Measurements from ENCODE around the gene TMEM41B. TPM values are rescaled to one million over a fixed set of nuclear protein-coding genes. Genes with fewer than 3 reads are reported as not detected.

Gene TMEM41B
- total RNA-seq, 1 experiment from 2014 or later = 65.1 TPM

DNA sequence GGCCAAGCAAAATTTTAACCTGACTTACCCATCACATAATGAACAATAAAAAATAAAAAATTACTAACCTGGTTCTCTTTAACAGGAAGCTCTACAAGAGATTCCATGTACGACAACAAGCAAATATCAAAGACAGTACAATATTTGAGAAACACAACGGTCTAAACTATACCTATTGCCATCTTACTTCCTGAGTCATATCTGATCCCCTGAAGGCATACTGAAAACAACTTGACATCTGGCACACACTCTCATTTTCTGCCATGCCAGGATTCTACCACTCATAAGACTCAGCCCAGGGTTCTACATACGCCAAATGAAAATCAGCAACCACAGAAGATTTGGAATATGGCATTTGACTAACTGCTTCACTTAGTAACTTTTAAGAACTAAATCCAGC, 63.1 kb downstream of the TMEM41B start:
- intact Hi-C loops (cut with micrococcal nuclease; ENCODE audit: unreplicated experiment) = no loop called here
- no peaks in the 10 kb centered on the region for H3K79me2 ChIP-seq (ENCODE audit: low read depth)
- H3K9me2 ChIP-seq (ENCODE audit: insufficient read depth) = no peaks in the 10 kb centered on the region
- H2AFZ ChIP-seq = no peak overlapping the region
- no peaks in the 10 kb centered on the region for H3F3A ChIP-seq (ENCODE audit: insufficient read depth, low read depth)
- no peak for TF ChIP-seq EZH2 (IDR thresholded peaks at IDR 0.05; ENCODE audit: low read depth)
- TF ChIP-seq, protein P1, sequence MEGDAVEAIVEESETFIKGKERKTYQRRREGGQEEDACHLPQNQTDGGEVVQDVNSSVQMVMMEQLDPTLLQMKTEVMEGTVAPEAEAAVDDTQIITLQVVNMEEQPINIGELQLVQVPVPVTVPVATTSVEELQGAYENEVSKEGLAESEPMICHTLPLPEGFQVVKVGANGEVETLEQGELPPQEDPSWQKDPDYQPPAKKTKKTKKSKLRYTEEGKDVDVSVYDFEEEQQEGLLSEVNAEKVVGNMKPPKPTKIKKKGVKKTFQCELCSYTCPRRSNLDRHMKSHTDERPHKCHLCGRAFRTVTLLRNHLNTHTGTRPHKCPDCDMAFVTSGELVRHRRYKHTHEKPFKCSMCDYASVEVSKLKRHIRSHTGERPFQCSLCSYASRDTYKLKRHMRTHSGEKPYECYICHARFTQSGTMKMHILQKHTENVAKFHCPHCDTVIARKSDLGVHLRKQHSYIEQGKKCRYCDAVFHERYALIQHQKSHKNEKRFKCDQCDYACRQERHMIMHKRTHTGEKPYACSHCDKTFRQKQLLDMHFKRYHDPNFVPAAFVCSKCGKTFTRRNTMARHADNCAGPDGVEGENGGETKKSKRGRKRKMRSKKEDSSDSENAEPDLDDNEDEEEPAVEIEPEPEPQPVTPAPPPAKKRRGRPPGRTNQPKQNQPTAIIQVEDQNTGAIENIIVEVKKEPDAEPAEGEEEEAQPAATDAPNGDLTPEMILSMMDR (conservative IDR thresholded peaks at IDR 0.05) = no peak
- BruUV-seq (replicated peaks) = no TSS peak
- H4K20me1 ChIP-seq (ENCODE audit: insufficient read depth) = no peaks in the 10 kb centered on the region
- no peaks in the 10 kb centered on the region for H3K9me3 ChIP-seq (ENCODE audit: insufficient read depth, low read depth)
- no peak for DNase-seq
- no peak overlapping the region for H3K4me3 ChIP-seq
- no peaks in the 10 kb centered on the region for H3K4me1 ChIP-seq (replicated peaks; ENCODE audit: insufficient read depth)
- CTCF ChIA-PET = no interaction called here
- no peaks in the 10 kb centered on the region for H3K27me3 ChIP-seq (ENCODE audit: insufficient read depth, low read depth)
- no peaks in the 10 kb centered on the region for H3K36me3 ChIP-seq (ENCODE audit: low read depth)
- H3K27ac ChIP-seq = no peak overlapping the region
- POLR2A ChIA-PET (ENCODE audit: unreplicated experiment) = no interaction called here
- H3K4me2 ChIP-seq = no peak overlapping the region

DNA sequence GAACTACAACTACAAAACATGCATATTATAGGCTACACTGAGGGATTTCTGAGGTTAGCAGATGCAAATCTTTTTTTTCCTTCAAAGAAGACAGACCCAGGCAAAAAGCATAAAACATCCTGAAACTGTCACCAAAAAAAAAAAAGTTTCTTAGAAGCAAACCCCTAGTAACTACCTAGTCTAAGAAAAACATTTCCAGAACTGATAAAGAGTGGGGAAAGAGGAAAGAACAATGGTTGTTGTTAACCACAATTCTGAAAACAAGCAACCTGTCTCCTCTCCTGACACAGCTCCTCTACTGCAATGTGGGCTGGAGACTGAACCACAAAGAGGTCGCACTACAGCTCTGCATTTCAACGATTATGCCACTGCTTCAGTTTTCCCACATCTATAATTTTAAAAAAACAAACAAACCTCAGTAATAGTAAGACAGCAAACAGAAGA, 64.2 kb downstream of the TMEM41B start:
- no peak for DNase-seq
- H3K9me3 ChIP-seq (ENCODE audit: insufficient read depth, low read depth) = no peaks in the 10 kb centered on the region
- TF ChIP-seq, protein P1 (conservative IDR thresholded peaks at IDR 0.05) = no peak
- TF ChIP-seq EZH2 (IDR thresholded peaks at IDR 0.05; ENCODE audit: low read depth) = no peak
- no peaks in the 10 kb centered on the region for H3K27me3 ChIP-seq (ENCODE audit: insufficient read depth, low read depth)
- H3K9me2 ChIP-seq (ENCODE audit: insufficient read depth) = no peaks in the 10 kb centered on the region
- ChIA-PET POLR2A (ENCODE audit: unreplicated experiment) (interaction anchor here (0.7 kb wide), 1 partner anchor 304 kb away, joined by 3 read pairs; no protein-coding TSS in a partner anchor), CTCF (no interaction called here)
- no peak overlapping the region for H3K4me2 ChIP-seq
- BruUV-seq (replicated peaks) = no TSS peak
- H3K27ac ChIP-seq = no peak overlapping the region
- intact Hi-C loops (cut with micrococcal nuclease; ENCODE audit: unreplicated experiment) = no loop called here
- no peaks in the 10 kb centered on the region for H3K4me1 ChIP-seq (replicated peaks; ENCODE audit: insufficient read depth)
- no peaks in the 10 kb centered on the region for H3K36me3 ChIP-seq (ENCODE audit: low read depth)
- H3K79me2 ChIP-seq (ENCODE audit: low read depth) = no peaks in the 10 kb centered on the region
- no peak overlapping the region for H2AFZ ChIP-seq
- no peaks in the 10 kb centered on the region for H3F3A ChIP-seq (ENCODE audit: insufficient read depth, low read depth)
- no peaks in the 10 kb centered on the region for H4K20me1 ChIP-seq (ENCODE audit: insufficient read depth)
- no peak overlapping the region for H3K4me3 ChIP-seq

DNA sequence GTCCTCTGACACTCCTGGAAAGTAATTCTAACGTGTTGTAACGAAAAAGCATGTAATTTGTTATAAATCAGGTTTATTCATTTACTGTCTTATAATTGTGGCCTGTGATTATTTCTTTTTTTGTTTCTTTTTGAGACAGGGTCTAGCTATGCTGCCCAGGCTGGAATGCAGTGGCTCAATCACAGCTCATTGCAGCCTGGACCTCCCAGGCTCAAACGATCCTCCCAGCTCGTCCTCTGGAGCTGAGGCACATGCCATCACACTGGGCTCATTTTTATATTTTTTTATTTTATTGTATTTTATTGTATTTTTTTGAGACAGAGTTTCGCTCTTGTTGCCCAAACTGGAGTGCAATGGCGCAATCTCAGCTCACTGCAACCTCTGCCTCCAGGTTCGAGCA, 65.1 kb downstream of the TMEM41B start:
- Histone ChIP-seq H3K9me2 (ENCODE audit: insufficient read depth) (no peaks in the 10 kb centered on the region), H3F3A (ENCODE audit: insufficient read depth, low read depth) (no peaks in the 10 kb centered on the region), H3K27me3 (ENCODE audit: insufficient read depth, low read depth) (no peaks in the 10 kb centered on the region), H2AFZ (no peak overlapping the region), H4K20me1 (ENCODE audit: insufficient read depth) (no peaks in the 10 kb centered on the region), H3K27ac (no peak overlapping the region), H3K4me2 (no peak overlapping the region), H3K4me3 (no peak overlapping the region), H3K4me1 (replicated peaks; ENCODE audit: insufficient read depth) (no peaks in the 10 kb centered on the region), H3K79me2 (ENCODE audit: low read depth) (no peaks in the 10 kb centered on the region), H3K36me3 (ENCODE audit: low read depth) (no peaks in the 10 kb centered on the region), H3K9me3 (ENCODE audit: insufficient read depth, low read depth) (no peaks in the 10 kb centered on the region)
- TF ChIP-seq, protein P1 (conservative IDR thresholded peaks at IDR 0.05) = no peak
- no peak for TF ChIP-seq EZH2 (IDR thresholded peaks at IDR 0.05; ENCODE audit: low read depth)
- intact Hi-C loops (cut with micrococcal nuclease; ENCODE audit: unreplicated experiment) = no loop called here
- BruUV-seq (replicated peaks) = no TSS peak
- no peak for DNase-seq
- ChIA-PET POLR2A (ENCODE audit: unreplicated experiment) (interaction anchor here (0.5 kb wide), 1 partner anchor 320 kb away, joined by 3 read pairs; no protein-coding TSS in a partner anchor), CTCF (no interaction called here)
